MCF 10A (cell line): Measurements from ENCODE around the gene OBP2A. TPM values are rescaled to one million over a fixed set of nuclear protein-coding genes. Genes with fewer than 3 reads are reported as not detected.
A peak's percentile ranks its signal among the peaks of the same experiment; 100 is the strongest.
"Not testable (repeated sequence)": the region's sequence is repeated elsewhere in the genome, so short reads cannot be mapped to it uniquely, and the experiment has no call there.

ENCODE experiments used
- BruUV-seq: library from RNA; stranded (reverse); fragments of 400-500 nt; replicated peaks from 2 replicates; lab custom pipeline; 2021; lab: Mats Ljungman, UMichigan
- CTCF ChIA-PET: fragments of 300-600 bp; sonication (Branson Sonifier 250); formaldehyde crosslinking; extraction: SDS; loops from one replicate; lab custom pipeline; 2021; ENCODE audit warnings: antibody characterized with exemption, inconsistent platforms; lab: Yijun Ruan, JAX
- POLR2A ChIA-PET: fragments of 300-600, 350-650 bp; sonication (Branson Sonifier 250); formaldehyde crosslinking; extraction: SDS; loops from one replicate; lab custom pipeline; 2020; ENCODE audit warnings: antibody characterized with exemption, inconsistent platforms; lab: Yijun Ruan, JAX
- DNase-seq: peaks from one replicate; pipeline ENCODE4 v3.0.0-alpha.2; 2018; ENCODE audit not compliant: unreplicated experiment
- H3K27ac Mint-ChIP-seq: one replicate; pipeline ENCODE4 v1.8.0; 2022; ENCODE audit warnings: mild to moderate bottlenecking, low read depth, mixed read lengths; ENCODE audit not compliant: unreplicated experiment
- H3K27me3 Mint-ChIP-seq: one replicate; pipeline ENCODE4 v1.8.0; 2022; ENCODE audit warnings: mixed read lengths; ENCODE audit not compliant: insufficient read depth, unreplicated experiment
- H3K36me3 Mint-ChIP-seq: one replicate; pipeline ENCODE4 v1.8.0; 2022; ENCODE audit warnings: mild to moderate bottlenecking, moderate library complexity, mixed read lengths; ENCODE audit not compliant: insufficient read depth, unreplicated experiment
- H3K4me1 Mint-ChIP-seq: one replicate; pipeline ENCODE4 v1.8.0; 2022; ENCODE audit warnings: mixed read lengths; ENCODE audit not compliant: insufficient read depth, unreplicated experiment
- H3K4me3 Mint-ChIP-seq: one replicate; pipeline ENCODE4 v1.8.0; 2022; ENCODE audit warnings: mild to moderate bottlenecking, moderate library complexity, mixed read lengths; ENCODE audit not compliant: unreplicated experiment
- H3K9me3 Mint-ChIP-seq: one replicate; pipeline ENCODE4 v1.8.0; 2022; ENCODE audit warnings: mixed read lengths; ENCODE audit not compliant: unreplicated experiment
- intact Hi-C: fragments of 100-400 bp; cut with micrococcal nuclease; formaldehyde crosslinking; loops from 2 replicates; pipeline ENCODE4 v1.14.1; 2022
- total RNA-seq: library from RNA; stranded (reverse); gene quantifications from 2 replicates; pipeline ENCODE4 v1.2.3, GENCODE V29; 2022
- TF ChIP-seq, protein P1 (sequence below): fragments of 200-600 bp; IDR thresholded peaks from one replicate; pipeline ENCODE4 v1.8.0; 2022; ENCODE audit warnings: antibody characterized with exemption, mild to moderate bottlenecking; ENCODE audit not compliant: unreplicated experiment

Gene OBP2A
- total RNA-seq, 1 experiment from 2014 or later, result not detected

GRCh38 chr9:135536216-135536615 lies 9.7 kb upstream of the OBP2A start:
- Mint-ChIP-seq H3K4me3 (no peak overlapping the region), H3K4me1 (no peaks in the 10 kb centered on the region), H3K36me3 (no peaks in the 10 kb centered on the region), H3K27ac (no peak overlapping the region), H3K27me3 (peaks cover 70% of the 10 kb centered on the region), H3K9me3 (no peaks in the 10 kb centered on the region)
- ChIA-PET CTCF (interaction anchor here (0.6 kb wide), 1 partner anchor 756 kb away, joined by 3 read pairs; no protein-coding TSS in a partner anchor), POLR2A (no interaction called here)
- TF ChIP-seq, protein P1, sequence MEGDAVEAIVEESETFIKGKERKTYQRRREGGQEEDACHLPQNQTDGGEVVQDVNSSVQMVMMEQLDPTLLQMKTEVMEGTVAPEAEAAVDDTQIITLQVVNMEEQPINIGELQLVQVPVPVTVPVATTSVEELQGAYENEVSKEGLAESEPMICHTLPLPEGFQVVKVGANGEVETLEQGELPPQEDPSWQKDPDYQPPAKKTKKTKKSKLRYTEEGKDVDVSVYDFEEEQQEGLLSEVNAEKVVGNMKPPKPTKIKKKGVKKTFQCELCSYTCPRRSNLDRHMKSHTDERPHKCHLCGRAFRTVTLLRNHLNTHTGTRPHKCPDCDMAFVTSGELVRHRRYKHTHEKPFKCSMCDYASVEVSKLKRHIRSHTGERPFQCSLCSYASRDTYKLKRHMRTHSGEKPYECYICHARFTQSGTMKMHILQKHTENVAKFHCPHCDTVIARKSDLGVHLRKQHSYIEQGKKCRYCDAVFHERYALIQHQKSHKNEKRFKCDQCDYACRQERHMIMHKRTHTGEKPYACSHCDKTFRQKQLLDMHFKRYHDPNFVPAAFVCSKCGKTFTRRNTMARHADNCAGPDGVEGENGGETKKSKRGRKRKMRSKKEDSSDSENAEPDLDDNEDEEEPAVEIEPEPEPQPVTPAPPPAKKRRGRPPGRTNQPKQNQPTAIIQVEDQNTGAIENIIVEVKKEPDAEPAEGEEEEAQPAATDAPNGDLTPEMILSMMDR, result no peak
- DNase-seq, result no peak
- intact Hi-C loops, result no loop called here
- no TSS peak for BruUV-seq

DNA sequence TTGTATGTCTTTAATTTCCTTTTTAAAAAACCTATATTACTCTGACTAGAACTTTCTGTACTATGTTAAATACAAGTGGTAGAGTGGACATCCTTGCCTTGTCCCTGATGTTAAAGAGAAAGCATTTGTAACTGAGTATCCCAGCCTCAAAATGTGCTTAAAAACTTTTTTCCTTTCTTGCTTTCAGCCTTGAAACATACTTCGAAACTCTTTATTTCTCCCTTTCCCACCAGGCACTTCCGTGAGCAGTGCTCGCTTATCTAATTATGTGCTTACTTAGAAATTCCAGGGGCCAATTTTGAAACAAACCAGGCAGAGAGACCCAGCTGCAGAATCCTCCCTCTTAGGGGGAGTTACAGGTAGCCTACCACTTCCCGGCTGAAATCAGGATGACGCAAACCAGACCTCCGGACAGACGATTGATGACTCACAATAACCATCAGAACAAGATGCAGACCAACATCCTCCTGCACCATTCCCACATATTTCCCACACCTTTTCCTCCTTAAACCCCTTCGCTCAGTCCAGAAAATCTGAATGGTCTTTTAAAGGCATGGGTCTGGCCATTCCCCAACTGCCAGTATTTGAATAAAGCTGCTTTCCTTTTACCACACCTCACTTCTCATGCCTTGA lies 2.5 kb upstream of the OBP2A start:
- H3K9me3 Mint-ChIP-seq, H3K4me1 Mint-ChIP-seq, H3K27ac Mint-ChIP-seq, H3K4me3 Mint-ChIP-seq, POLR2A ChIA-PET, BruUV-seq, H3K36me3 Mint-ChIP-seq, intact Hi-C loops, CTCF ChIA-PET: not testable (repeated sequence)
- peak; percentile 41 for DNase-seq
- peaks cover 68% of the 10 kb centered on the region for H3K27me3 Mint-ChIP-seq

DNA sequence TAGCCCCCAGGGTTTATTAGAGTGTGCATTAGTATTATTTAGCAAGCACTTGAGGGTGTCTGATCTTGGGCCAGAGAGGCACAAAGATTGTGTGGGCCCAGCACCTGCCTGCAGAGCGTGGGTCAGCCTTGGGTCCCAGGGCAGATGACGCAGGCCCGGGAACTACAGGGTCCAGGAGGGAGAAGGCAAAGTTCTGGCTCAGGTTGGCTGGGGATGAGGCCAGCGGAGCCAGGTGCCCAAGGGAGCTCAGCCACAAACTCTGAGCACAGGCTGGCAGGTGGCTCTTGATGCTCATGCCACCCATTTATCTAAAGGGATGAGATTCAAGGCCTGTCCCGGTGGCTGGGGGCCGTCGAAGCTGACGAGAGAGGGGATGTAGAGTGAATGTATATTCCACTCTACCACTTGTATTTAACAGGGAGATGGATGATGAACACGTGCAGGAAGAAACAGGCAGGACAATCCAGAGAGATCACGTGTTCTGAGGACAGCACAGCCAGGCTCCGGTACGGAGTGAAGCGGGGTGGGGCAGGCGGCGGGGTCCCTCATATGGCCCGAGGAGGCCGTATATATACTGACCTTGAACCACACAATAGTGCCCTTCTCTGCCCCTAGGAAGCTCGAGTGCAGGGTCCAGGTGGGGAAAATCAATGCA lies 818 bp upstream of the OBP2A start:
- Mint-ChIP-seq H3K4me1 (peaks cover 5% of the 10 kb centered on the region), H3K27ac (no peak overlapping the region), H3K27me3 (peaks cover 50% of the 10 kb centered on the region), H3K4me3 (no peak overlapping the region), H3K9me3 (no peaks in the 10 kb centered on the region), H3K36me3 (no peaks in the 10 kb centered on the region)
- DNase-seq, result no peak
- ChIA-PET CTCF (no interaction called here), POLR2A (interaction anchor here (0.7 kb wide), 1 partner anchor 16 kb away, joined by 3 read pairs; no protein-coding TSS in a partner anchor)
- no TSS peak for BruUV-seq
- intact Hi-C loops, result no loop called here
- TF ChIP-seq, protein P1, result no peak

DNA sequence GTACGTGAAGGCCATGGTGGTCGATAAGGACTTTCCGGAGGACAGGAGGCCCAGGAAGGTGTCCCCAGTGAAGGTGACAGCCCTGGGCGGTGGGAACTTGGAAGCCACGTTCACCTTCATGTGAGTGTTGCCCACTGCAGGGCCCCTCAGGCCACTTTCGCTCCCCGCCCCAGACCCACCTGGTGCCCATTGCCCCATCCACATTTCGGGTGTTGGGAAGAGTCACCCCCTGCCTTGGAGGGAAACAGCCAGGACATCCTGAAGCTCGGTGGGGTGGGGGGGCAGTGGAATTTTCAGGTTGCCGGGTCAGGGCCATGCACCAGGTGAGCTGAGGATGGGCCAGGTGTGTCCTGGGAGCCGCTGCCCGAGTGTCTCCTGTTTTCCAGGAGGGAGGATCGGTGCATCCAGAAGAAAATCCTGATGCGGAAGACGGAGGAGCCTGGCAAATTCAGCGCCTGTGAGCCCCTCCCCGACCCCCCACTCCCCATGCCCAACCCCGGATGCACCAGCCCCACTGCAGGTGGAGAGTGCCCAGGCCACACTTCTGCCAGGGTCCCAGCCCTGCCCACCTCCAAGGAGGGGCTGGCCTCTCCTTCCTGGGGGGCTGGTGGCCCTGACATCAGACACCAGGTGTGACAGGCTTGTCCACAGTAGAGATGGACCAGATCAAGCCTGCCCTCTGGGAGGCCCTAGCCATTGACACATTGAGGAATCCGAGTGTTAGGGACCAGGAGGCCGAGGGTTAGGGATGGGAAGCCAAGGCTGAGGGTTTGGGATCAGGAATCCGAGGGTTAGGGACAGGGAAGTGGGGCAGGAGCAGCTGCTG lies 1.1 kb downstream of the OBP2A start:
- H3K27ac Mint-ChIP-seq, H3K4me1 Mint-ChIP-seq, BruUV-seq, intact Hi-C loops, H3K36me3 Mint-ChIP-seq, H3K4me3 Mint-ChIP-seq, DNase-seq, CTCF ChIA-PET, H3K9me3 Mint-ChIP-seq, POLR2A ChIA-PET: not testable (repeated sequence)
- H3K27me3 Mint-ChIP-seq, result peaks cover 31% of the 10 kb centered on the region
